ENCODE data around the gene ZNF236.
A peak's percentile ranks its signal among the peaks of the same experiment; 100 is the strongest.

Gene ZNF236

DNA sequence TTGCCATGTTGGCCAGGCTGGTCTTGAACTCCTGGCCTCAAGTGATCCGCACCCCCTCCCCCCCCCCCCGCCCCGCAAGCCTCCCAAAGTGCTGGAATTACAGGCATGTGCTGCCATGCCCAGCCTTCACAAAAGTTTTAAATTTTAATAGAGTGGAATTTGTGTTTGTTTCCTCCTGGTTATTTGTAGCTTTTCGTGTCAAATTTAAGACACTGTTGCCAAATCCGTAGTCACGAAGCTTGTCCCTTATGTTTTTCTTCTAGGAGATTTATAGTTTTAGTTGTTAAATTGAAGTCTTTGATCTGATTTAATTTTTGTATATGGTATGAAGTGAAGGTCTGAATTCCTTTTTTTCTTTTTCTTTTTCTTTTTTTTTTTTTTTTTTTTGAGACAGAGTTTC lies 14.7 kb downstream of the ZNF236 start:
- no peak for TF ChIP-seq EZH2 (IDR thresholded peaks at IDR 0.05; ENCODE audit: borderline replicate concordance, low read length)
- TF ChIP-seq, protein P1, sequence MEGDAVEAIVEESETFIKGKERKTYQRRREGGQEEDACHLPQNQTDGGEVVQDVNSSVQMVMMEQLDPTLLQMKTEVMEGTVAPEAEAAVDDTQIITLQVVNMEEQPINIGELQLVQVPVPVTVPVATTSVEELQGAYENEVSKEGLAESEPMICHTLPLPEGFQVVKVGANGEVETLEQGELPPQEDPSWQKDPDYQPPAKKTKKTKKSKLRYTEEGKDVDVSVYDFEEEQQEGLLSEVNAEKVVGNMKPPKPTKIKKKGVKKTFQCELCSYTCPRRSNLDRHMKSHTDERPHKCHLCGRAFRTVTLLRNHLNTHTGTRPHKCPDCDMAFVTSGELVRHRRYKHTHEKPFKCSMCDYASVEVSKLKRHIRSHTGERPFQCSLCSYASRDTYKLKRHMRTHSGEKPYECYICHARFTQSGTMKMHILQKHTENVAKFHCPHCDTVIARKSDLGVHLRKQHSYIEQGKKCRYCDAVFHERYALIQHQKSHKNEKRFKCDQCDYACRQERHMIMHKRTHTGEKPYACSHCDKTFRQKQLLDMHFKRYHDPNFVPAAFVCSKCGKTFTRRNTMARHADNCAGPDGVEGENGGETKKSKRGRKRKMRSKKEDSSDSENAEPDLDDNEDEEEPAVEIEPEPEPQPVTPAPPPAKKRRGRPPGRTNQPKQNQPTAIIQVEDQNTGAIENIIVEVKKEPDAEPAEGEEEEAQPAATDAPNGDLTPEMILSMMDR (IDR thresholded peaks at IDR 0.05; ENCODE audit: low read length) = no peak
- Histone ChIP-seq H2AFZ (ENCODE audit: low read length) (no peak overlapping the region), H3K27me3 (ENCODE audit: insufficient read depth, low read length) (no peaks in the 10 kb centered on the region), H3K9me3 (ENCODE audit: low read length) (peaks cover 4% of the 10 kb centered on the region; the same call in 1 of the 2 replicates), H3K27ac (ENCODE audit: low read depth, low read length, poor library complexity, severe bottlenecking) (no peak overlapping the region), H3K4me1 (ENCODE audit: insufficient read depth, low read length, severe bottlenecking) (peaks cover 11% of the 10 kb centered on the region), H3K4me2 (ENCODE audit: low read length) (no peak overlapping the region), H3K9me2 (ENCODE audit: low read depth, low read length) (no peaks in the 10 kb centered on the region), H3K36me3 (ENCODE audit: insufficient read depth, low read length) (no peaks in the 10 kb centered on the region), H3F3A (ENCODE audit: insufficient read depth, low read length) (no peaks in the 10 kb centered on the region), H4K20me1 (ENCODE audit: insufficient read depth, low read length) (no peaks in the 10 kb centered on the region), H3K9ac (ENCODE audit: low read length) (no peak overlapping the region), H3K79me2 (ENCODE audit: insufficient read depth, low read length) (peaks cover 73% of the 10 kb centered on the region), H3K4me3 (ENCODE audit: low read depth, low read length, poor library complexity, severe bottlenecking) (no peak overlapping the region)

DNA sequence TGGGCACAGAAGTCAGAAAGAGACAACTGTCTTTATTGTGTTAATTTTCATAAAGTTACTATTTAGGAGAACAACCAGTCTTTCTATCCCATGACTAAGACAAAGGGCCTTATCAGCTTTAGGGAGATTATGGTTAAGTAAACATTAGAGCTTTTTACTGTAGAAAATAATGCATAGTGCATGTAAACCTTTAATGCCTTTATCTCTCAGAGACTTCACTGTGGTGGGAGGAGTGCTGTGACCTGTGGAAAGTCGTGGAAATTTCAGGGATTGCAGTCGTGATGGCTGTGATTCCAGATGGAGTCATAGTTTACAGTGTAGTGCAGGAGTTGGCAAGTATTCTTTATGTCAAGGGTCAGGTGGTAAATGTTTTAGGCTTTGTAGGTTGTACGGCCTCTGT lies 15.8 kb downstream of the ZNF236 start:
- Histone ChIP-seq H3K4me3 (ENCODE audit: low read depth, low read length, poor library complexity, severe bottlenecking) (no peak overlapping the region), H3K9me3 (ENCODE audit: low read length) (no peaks in the 10 kb centered on the region; the same call in 1 of the 2 replicates), H2AFZ (ENCODE audit: low read length) (no peak overlapping the region), H3F3A (ENCODE audit: insufficient read depth, low read length) (no peaks in the 10 kb centered on the region), H3K79me2 (ENCODE audit: insufficient read depth, low read length) (peaks cover 67% of the 10 kb centered on the region), H3K9ac (ENCODE audit: low read length) (no peak overlapping the region), H4K20me1 (ENCODE audit: insufficient read depth, low read length) (no peaks in the 10 kb centered on the region), H3K9me2 (ENCODE audit: low read depth, low read length) (no peaks in the 10 kb centered on the region), H3K27ac (ENCODE audit: low read depth, low read length, poor library complexity, severe bottlenecking) (no peak overlapping the region), H3K4me2 (ENCODE audit: low read length) (peak overlapping the region; percentile 12; the same call in 1 of the 2 replicates), H3K4me1 (ENCODE audit: insufficient read depth, low read length, severe bottlenecking) (peaks cover 11% of the 10 kb centered on the region), H3K36me3 (ENCODE audit: insufficient read depth, low read length) (no peaks in the 10 kb centered on the region), H3K27me3 (ENCODE audit: insufficient read depth, low read length) (no peaks in the 10 kb centered on the region)
- TF ChIP-seq EZH2 (IDR thresholded peaks at IDR 0.05; ENCODE audit: borderline replicate concordance, low read length) = no peak
- TF ChIP-seq, protein P1 (IDR thresholded peaks at IDR 0.05; ENCODE audit: low read length) = no peak

DNA sequence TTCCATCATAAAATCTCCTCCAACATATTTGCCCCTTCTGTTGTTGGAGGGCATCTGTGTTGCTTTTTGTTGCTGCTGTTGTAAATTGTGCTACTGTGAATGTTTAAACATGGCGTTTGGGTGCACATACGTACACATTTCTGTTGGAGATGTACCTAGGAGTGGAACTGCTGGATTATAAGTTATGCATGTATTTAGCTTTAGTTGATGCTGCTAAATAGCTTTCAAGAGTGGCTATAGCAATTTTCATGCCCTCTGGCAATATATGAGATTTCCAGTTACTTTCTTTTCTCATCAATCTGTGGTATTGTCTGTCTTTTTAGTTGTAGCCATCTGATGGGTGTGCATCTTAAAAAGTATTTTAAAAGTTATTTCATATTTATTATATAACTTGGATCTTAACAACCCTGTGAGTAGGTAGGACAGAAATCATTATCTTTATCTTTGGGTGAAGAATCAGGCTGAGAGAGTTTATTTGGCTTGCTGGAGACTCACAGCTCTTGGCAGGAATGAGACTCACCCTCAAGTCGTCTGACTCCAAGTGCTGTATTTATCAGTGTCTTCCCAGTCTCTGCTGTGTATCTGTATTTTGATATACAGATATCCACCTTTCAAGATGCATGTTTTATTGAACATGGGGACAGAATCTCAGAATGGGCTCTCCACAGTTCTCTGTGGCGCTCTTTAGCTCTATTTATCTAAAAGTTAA lies 16.9 kb downstream of the ZNF236 start:
- Histone ChIP-seq H3K4me2 (ENCODE audit: low read length) (no peak overlapping the region), H3K36me3 (ENCODE audit: insufficient read depth, low read length) (no peaks in the 10 kb centered on the region), H3K4me3 (ENCODE audit: low read depth, low read length, poor library complexity, severe bottlenecking) (no peak overlapping the region), H4K20me1 (ENCODE audit: insufficient read depth, low read length) (no peaks in the 10 kb centered on the region), H3K27ac (ENCODE audit: low read depth, low read length, poor library complexity, severe bottlenecking) (no peak overlapping the region), H3K9ac (ENCODE audit: low read length) (no peak overlapping the region), H3K79me2 (ENCODE audit: insufficient read depth, low read length) (peaks cover 58% of the 10 kb centered on the region), H3K9me3 (ENCODE audit: low read length) (no peaks in the 10 kb centered on the region), H2AFZ (ENCODE audit: low read length) (no peak overlapping the region), H3K9me2 (ENCODE audit: low read depth, low read length) (no peaks in the 10 kb centered on the region), H3K27me3 (ENCODE audit: insufficient read depth, low read length) (no peaks in the 10 kb centered on the region), H3F3A (ENCODE audit: insufficient read depth, low read length) (no peaks in the 10 kb centered on the region), H3K4me1 (ENCODE audit: insufficient read depth, low read length, severe bottlenecking) (peaks cover 11% of the 10 kb centered on the region)
- TF ChIP-seq, protein P1 (IDR thresholded peaks at IDR 0.05; ENCODE audit: low read length) = no peak
- TF ChIP-seq EZH2 (IDR thresholded peaks at IDR 0.05; ENCODE audit: borderline replicate concordance, low read length) = no peak
